Adrenal gland (tissue), 5 donors: ENCODE data around the gene TSPYL2.

Experiments used
- POLR2A ChIP-seq, 2 donors: fragments of 450-650 bp; IDR thresholded peaks; one replicate each; pipeline ENCODE4 v1.6.1; 2017; ENCODE audit warnings: antibody characterized with exemption in 2 of 2, mild to moderate bottlenecking in 2 of 2, moderate library complexity in 1 of 2
- TF ChIP-seq, protein P1 (sequence below), 6 experiments: fragments of 450-650 bp in 4 of 6; fragments of 200-600 bp in 2 of 6; sonication (generic) in 1 of 6; IDR thresholded peaks; 1 replicate in 5 of 6; 2 replicates in 1 of 6; pipeline versions ENCODE4 v1.5.1 to v1.8.0; 2016 to 2021; ENCODE audit warnings: antibody characterized with exemption in 6 of 6, mild to moderate bottlenecking in 2 of 6, moderate library complexity in 1 of 6
- donor health status: DM: no; HTN: no; CAD: no.

GRCh38 chrX:53086464-53086863 lies 4.3 kb downstream of the TSPYL2 start:
- TF ChIP-seq, protein P1, sequence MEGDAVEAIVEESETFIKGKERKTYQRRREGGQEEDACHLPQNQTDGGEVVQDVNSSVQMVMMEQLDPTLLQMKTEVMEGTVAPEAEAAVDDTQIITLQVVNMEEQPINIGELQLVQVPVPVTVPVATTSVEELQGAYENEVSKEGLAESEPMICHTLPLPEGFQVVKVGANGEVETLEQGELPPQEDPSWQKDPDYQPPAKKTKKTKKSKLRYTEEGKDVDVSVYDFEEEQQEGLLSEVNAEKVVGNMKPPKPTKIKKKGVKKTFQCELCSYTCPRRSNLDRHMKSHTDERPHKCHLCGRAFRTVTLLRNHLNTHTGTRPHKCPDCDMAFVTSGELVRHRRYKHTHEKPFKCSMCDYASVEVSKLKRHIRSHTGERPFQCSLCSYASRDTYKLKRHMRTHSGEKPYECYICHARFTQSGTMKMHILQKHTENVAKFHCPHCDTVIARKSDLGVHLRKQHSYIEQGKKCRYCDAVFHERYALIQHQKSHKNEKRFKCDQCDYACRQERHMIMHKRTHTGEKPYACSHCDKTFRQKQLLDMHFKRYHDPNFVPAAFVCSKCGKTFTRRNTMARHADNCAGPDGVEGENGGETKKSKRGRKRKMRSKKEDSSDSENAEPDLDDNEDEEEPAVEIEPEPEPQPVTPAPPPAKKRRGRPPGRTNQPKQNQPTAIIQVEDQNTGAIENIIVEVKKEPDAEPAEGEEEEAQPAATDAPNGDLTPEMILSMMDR (IDR thresholded peaks at IDR 0.05), result no peak
- no peak for TF ChIP-seq POLR2A (IDR thresholded peaks at IDR 0.05)
